Measurements from ENCODE around the gene GJB2.

GRCh38 chr13:20219577-20219976, 26.8 kb upstream of the GJB2 start:
- no peak for TF ChIP-seq EZH2phosphoT487 (IDR thresholded peaks at IDR 0.05; ENCODE audit: insufficient read depth, low read depth)
- TF ChIP-seq EZH2 (IDR thresholded peaks at IDR 0.05; ENCODE audit: insufficient read depth, poor library complexity, severe bottlenecking): no peak

Measured in GM23248 (cell line).